ENCODE measurements around the gene TSSK2. TPM values are rescaled to one million over a fixed set of nuclear protein-coding genes. Genes with fewer than 3 reads are reported as not detected.

TSSK2 gene
- total and polyA plus RNA-seq, 2 of the 8 experiments (the other 6 are each of a cell fraction or from before 2014, with no cell fraction given): not detected

- TF ChIP-seq CHD7 (IDR thresholded peaks at IDR 0.05; ENCODE audit: insufficient replicate concordance, low read length) (no peak), RNF2 (IDR thresholded peaks at IDR 0.05; ENCODE audit: borderline replicate concordance, low read depth, low read length, missing control alignments, poor library complexity, severe bottlenecking) (no peak), SP2 (IDR thresholded peaks at IDR 0.05; ENCODE audit: low read length) (no peak), SP1 (IDR thresholded peaks at IDR 0.05; ENCODE audit: low read depth, low read length) (no peak), NRF1 (IDR thresholded peaks at IDR 0.05; ENCODE audit: low read depth, low read length) (no peak), ATF3 (IDR thresholded peaks at IDR 0.05; ENCODE audit: insufficient read depth, low read depth, low read length) (no peak)
Measured at GRCh38 chr22:19134176-19134831, 3.2 kb downstream of the TSSK2 start (continued).

All from H1 (cell line).